Hematopoietic multipotent progenitor cell treated with erythropoietin and hydrocortisone succinate and interleukin-3 and kit ligand, for 8 days (in vitro differentiated cells): ENCODE results near the gene ART4.

Experiments
- DNase-seq: peaks from one replicate; pipeline ENCODE4 v3.0.0-alpha.2; 2015

Gene ART4

GRCh38 chr12:14810167-14810952, 33.0 kb downstream of the ART4 start:
- no peak for DNase-seq

DNA sequence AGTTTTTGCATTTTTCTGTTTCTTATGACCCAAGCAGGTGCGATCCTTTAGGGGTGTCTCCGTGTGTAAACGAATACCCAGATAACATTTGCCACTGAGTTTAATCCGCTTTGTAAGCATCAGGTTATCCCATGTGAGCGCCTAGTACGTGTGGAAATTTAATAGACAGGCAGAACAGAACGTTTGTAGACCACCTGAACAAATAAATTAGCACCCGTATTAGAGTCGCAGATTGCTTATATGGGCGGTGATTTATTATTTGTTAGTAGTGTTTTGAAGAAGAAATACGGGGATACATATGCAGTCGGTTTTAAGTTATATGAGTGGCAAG, 39.5 kb downstream of the ART4 start:
- no peak for DNase-seq

DNA sequence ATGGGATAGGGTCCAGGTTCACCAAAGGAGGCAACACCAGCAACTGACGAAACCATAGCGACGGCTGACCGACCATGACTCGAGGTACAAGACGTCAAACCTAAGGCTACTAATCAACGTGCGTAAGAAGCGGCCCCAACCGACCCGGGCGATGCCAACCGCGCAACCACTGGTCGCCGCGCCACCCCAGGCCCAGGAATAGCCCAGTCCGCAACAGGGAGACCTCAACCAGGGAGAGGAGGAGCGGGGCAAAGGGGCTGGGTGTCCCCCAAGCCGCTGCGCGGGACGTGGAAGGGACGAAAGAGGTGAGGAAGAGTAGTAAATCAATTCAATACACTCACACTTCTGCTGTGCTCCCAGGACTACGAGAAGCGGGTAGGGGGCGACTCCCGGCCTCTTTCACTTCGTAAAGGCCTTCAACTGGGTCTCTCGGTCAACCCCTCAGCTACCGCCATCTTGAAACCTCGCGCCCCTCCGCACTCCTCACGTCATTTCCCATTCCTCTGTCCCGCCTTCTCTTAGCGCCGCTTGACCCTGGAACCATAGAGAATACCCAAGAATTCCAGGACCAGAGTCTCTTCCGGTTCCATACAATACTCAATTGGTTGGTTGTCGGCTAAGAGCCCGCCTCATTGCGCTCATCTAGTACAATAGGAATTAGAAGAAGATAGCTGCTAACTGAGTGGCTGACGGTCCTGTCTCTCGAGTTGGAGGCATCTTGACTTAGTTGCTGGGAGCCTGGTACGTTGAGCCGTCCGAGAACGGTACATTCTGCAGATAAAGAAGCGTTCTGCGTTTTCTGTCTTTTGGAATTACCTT, 40.1 kb downstream of the ART4 start, which contains the start of the genes C12orf60 and WBP11:
TSS of gene C12orf60 (plus strand) at position 660 of the 819 bp plus-strand sequence. CDS start 19,266 bp downstream, outside the sequence.
TSS of gene WBP11 (minus strand) at position 468 of the 819 bp plus-strand sequence. CDS start 2,095 bp downstream, outside the sequence.
- peak; percentile 100 for DNase-seq

- DNase-seq: no peak
Observed at GRCh38 chr12:14802721-14803010, 40.7 kb downstream of the ART4 start.

DNA sequence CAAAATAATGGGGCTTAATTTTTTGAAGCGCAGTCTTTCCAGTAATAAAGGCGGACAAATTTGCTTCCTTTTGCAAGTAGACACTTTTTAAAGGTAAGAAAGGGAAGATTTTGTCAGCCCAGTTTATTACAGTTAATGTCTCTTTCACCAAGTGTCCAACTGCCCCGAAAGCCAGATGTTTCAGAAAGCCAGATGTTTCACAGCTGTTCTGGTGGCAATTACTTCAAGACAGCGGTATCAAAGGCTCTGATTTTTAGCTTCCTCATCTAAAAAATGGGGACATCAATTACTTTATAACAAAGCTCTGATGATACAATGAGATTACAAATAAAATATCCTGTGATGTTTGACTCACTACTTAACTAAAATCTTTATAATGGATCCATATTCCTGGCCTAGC, 41.1 kb downstream of the ART4 start:
- no peak for DNase-seq

- DNase-seq: no peak
Observed at GRCh38 chr12:14795028-14795448, 48.3 kb downstream of the ART4 start.

GRCh38 chr12:14785568-14785967, 57.8 kb downstream of the ART4 start:
- DNase-seq: no peak

DNA sequence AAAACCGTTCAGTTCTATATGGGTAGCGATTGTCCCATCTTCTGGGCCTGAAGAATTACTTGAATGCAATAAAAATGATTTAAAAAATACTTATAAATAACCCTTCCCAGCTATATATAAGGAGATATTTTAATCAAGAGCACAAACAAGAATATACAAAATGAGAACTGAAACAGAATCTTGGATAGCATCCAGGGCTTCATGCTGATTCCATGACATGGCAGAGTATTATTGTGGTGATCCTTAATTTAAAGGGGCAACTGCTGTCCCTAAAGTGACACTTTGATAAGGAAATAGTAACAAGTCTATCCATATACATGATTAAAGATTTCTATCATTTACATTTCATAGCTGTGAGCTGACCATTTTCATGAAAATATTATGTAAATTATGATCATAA, 58.9 kb downstream of the ART4 start:
- DNase-seq: no peak

DNA sequence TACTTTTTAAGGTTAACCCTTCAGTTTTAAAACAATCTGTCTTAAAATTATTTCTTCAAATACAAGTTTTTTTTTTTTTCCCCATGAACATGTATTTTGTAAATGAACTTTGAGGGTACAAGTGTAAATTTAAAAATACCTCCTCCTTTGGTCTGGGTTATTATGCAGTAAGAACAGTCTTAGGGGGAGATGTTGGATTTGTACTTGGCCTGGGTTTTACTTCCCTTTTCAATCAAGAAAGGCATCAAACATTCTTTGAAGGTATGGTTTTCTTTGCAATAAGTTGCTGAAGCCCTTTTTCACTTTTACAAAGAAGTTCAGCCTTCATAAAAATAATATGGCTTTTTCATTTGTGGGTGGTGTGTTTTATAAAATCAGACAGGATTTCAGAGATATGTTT, 60.6 kb downstream of the ART4 start:
- no peak for DNase-seq

- no peak for DNase-seq
Observed at GRCh38 chr12:14781563-14781962, 61.8 kb downstream of the ART4 start.

DNA sequence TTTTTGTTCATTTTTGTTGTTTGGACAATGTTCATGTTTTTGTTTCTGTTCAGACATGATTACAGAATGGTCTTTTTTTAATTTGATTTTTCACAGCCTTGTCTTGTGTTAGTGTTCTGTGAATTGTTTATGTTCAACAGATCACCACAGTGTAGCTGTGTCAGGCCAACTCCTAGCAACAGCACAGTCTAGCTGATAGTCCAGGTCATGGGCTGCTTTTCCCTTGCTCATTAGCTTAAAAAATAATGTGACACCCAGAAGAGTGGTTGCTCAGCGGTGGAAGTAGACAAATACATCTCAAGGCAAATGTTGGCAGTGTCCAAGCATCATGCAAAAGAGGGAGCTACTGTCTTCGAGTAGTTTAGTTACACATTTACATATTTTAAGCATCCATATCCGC, 62.5 kb downstream of the ART4 start:
- no peak for DNase-seq

DNA sequence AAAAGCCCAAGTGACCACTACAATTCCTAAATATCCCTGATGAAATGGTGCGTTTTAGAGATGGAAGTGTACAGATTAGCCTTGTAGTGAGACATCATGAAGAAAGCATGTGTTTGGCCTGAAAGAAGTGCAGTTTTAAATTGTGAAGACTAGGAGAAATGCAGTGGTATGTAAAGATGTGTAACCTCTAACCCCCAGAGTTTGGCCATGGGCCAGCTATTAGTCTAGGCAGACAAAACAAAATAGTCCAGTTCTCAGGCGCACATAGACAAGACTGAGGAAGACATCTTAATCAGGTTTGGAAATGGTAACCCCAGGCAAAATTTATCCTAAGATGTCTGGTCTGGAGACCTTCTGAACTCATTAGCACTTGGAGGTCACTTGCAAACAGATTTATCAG, 63.5 kb downstream of the ART4 start:
- DNase-seq: no peak

GRCh38 chr12:14777271-14777670, 66.1 kb downstream of the ART4 start:
- no peak for DNase-seq

GRCh38 chr12:14776236-14776961, 66.9 kb downstream of the ART4 start:
- peak; percentile 60 for DNase-seq

DNA sequence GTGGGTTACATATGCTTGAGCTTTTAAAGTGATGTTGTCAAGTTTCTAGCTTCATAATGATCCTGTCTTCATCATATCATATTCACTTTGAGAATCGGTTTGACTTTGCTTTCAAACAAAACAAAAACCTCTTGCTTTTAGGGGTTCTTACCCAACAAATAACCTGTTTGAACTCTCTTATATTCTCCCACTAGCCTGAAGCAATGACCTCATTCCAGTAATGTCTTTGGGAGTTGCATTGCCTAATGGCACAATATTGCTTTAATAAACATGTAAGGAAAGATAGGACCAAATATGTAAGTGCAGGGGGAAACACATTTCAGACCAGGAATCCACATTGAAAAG, 67.7 kb downstream of the ART4 start:
- DNase-seq: no peak
